Neuron (in vitro differentiated cells): ENCODE results near the gene SLC6A3.

Experiments
- H2AFZ ChIP-seq: one replicate; pipeline ENCODE4 v1.6.1; 2013; ENCODE audit warnings: low read depth, mild to moderate bottlenecking, inconsistent platforms, low read length, moderate library complexity
- H3K27me3 ChIP-seq: one replicate; pipeline ENCODE4 v1.6.1; 2013; ENCODE audit warnings: low read length; ENCODE audit not compliant: insufficient read depth
- H3K36me3 ChIP-seq: one replicate; pipeline ENCODE4 v1.6.1; 2013; ENCODE audit warnings: low read length; ENCODE audit not compliant: insufficient read depth
- H3K4me1 ChIP-seq: one replicate; pipeline ENCODE4 v1.6.1; 2013; ENCODE audit warnings: low read length; ENCODE audit not compliant: insufficient read depth
- H3K4me3 ChIP-seq: 2 replicates; pipeline ENCODE4 v1.5.1; 2013; ENCODE audit warnings: mild to moderate bottlenecking, low read length, moderate library complexity
- H3K9me3 ChIP-seq: one replicate; pipeline ENCODE4 v1.6.1; 2013; ENCODE audit warnings: low read length

Gene SLC6A3

DNA sequence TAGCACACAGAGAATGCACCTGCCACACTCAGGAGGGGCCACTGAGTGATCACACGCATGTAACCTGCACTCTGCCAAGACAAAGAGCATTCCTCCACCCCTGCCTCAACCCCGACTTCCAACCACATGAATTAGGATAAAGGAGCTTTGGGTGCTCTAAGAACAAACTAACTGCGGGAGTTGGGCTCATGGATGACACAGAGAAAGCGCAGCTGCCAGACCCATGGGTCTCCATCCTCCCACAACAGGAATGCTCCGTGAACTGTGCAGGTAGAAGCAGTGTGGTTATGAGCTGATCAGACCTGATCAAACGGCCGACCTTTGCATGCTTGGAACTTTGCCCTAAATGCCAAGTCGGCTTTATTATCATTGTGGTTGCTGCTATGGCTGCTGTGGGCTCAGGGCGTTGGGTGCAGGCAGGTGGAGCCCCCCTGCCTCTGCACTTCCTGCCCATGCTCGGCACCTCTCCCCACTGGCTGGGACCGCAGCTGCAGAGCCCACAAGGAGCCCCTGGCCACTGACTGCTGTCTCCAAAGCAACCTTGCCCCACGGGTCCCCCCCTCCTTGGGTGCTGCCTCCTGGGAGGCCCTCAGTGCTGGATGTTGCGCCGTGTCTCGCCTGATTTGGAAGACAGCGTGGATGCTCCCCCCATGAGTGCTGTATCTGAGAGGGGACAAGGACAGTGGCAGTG, 2.6 kb upstream of the SLC6A3 start:
- no peak overlapping the region for H3K4me3 ChIP-seq
- no peaks in the 10 kb centered on the region for H3K36me3 ChIP-seq
- H3K9me3 ChIP-seq: no peaks in the 10 kb centered on the region
- peaks cover 68% of the 10 kb centered on the region for H3K27me3 ChIP-seq
- peaks cover 2% of the 10 kb centered on the region for H3K4me1 ChIP-seq
- no peak overlapping the region for H2AFZ ChIP-seq

GRCh38 chr5:1446602-1447343, 1.5 kb upstream of the SLC6A3 start:
- no peak overlapping the region for H2AFZ ChIP-seq
- H3K36me3 ChIP-seq: no peaks in the 10 kb centered on the region
- no peak overlapping the region for H3K4me3 ChIP-seq
- H3K4me1 ChIP-seq: peaks cover 2% of the 10 kb centered on the region
- H3K27me3 ChIP-seq: peaks cover 75% of the 10 kb centered on the region
- H3K9me3 ChIP-seq: no peaks in the 10 kb centered on the region

DNA sequence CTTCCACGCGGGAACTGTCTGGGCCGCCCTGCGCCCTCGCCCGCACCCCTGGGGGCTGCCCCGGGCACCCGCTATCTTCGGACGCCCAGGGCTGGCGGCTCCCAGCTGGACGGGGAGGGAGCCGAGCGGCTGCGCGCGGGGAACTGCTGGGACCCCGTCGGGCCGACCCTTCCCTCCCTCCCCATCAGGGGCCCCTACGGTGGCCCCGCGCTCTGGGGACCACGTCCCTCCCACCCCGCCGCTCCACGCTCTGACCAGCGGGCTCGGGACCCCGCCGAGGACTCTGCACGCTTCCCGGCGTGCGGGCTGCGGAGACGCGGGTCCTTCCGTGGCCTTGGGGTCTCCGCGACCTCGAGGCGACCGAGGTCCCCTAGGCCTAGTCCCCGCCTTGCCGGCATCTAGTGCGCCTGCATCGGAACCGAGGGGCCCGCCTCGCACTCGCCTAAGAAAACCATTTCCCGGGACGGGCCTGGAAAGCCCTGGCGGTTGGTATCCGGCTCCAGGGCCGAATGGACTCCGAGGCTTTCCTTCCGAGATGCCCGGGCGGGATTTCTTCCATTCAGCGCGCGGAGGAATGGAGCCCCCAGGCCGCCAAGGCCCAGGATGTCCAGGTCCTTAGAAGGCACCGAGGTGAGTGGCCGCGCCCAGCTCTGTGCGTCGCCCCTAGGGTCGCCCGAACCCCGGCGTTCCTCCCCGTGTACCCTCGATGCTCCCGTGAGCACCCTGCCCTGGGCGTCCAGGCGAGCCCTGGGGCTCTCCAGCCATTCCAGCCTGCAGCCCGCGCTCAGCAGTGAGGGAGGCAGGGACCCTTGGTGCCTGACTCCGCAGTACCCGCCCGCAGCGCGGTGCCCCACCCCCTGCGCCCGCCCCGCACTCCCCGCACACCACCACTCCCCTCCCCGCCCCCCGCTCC, 705 bp upstream of the SLC6A3 start:
- no peaks in the 10 kb centered on the region for H3K36me3 ChIP-seq
- no peaks in the 10 kb centered on the region for H3K9me3 ChIP-seq
- peaks cover 78% of the 10 kb centered on the region for H3K27me3 ChIP-seq
- H2AFZ ChIP-seq: no peak overlapping the region
- peaks cover 2% of the 10 kb centered on the region for H3K4me1 ChIP-seq
- H3K4me3 ChIP-seq: no peak overlapping the region

GRCh38 chr5:1444361-1445189, 665 bp downstream of the SLC6A3 start:
- Histone ChIP-seq H3K4me3 (no peak overlapping the region), H3K9me3 (no peaks in the 10 kb centered on the region)

DNA sequence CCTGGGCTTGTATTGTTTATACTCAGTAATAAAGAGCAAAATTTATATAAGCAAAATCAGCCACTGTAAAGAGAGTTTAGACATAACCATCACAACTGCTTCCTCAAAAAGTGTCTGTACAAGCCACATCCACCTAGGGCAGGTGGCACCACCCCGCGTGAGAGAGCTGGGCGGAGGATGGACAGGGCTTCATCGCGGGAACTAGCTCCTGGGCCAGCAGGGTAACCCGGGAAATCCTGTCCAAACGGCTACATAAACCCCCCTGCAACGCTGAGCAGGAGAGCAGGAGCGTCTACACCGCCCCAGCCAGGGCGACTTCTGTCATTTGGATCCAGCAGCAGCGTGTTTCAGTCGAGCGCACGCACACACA, 1.3 kb downstream of the SLC6A3 start:
- no peak overlapping the region for H3K4me3 ChIP-seq
- H2AFZ ChIP-seq: no peak overlapping the region
- no peaks in the 10 kb centered on the region for H3K36me3 ChIP-seq
- H3K9me3 ChIP-seq: no peaks in the 10 kb centered on the region
- H3K27me3 ChIP-seq: peaks cover 70% of the 10 kb centered on the region
- H3K4me1 ChIP-seq: peaks cover 2% of the 10 kb centered on the region

More at GRCh38 chr5:1444361-1445189, 665 bp downstream of the SLC6A3 start:
- Histone ChIP-seq H3K4me1 (peaks cover 2% of the 10 kb centered on the region), H2AFZ (no peak overlapping the region), H3K36me3 (no peaks in the 10 kb centered on the region), H3K27me3 (peaks cover 76% of the 10 kb centered on the region)

DNA sequence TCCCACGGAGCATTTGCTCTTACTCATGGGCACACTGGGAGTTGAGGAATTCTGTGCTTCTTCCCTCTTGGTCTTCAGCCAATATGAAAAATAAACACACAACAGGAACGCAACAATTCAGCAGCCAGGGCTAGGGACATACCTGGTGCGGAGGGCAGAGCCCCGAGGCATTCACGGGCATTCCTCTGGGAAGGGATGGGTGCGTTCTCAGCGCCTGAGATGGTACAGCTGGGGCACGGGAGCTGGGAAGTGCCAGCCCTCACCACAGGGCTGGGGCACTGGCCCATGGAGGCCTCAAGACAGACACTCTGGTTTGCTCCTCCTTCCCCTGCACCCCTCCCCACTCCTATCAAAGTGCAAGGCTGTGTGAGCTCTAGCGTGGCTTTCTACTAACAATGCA, 2.1 kb downstream of the SLC6A3 start:
- Histone ChIP-seq H3K9me3 (no peaks in the 10 kb centered on the region), H2AFZ (no peak overlapping the region), H3K36me3 (no peaks in the 10 kb centered on the region), H3K4me3 (no peak overlapping the region), H3K4me1 (peaks cover 2% of the 10 kb centered on the region), H3K27me3 (peaks cover 64% of the 10 kb centered on the region)

DNA sequence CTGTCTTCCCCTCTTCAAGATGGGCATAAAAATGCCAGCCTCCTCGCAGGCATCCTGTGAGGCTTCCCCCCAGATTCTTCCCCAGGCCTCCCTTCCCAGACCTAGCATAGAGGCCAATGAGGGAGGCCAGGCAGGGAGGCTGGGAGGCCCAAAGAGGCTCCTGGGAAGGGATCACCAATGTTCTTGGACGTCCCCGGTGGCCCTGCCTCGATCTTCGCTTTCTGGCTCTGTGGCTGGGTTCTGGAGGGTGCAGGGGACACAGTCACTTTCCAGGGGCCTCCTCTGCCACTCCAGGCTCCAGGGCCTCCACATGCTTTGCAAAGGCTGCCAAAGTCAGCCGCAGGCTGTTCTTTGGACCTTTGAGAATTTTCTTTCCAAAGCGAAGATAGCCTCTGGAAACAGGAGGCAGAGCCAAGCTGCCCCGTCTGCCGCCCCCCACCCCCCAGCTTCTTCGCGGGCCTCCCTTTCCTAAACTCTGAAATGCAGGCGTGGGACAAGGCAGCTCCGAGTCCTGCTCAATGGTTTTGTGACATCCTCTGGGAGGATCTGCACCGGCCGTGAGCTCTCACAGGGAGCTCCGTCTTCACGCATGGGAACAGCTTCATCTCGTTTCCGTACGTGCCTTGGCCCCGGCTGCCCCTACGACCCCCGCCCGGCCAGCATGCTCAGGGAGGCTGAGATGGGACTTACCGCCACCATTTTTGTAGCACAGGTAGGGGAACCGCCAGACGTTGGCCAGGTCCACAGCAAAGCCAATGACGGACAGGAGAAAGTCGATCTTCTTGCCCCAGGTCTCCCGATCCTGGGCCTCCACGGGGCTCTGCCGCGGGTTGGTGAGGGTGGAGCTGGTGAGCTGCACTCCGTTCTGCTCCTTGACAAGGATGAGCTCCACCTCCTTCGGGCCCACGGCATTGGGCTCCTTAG, 2.8 kb downstream of the SLC6A3 start:
- Histone ChIP-seq H3K9me3 (no peaks in the 10 kb centered on the region), H3K27me3 (peaks cover 59% of the 10 kb centered on the region), H3K36me3 (no peaks in the 10 kb centered on the region)

GRCh38 chr5:1441166-1441865, 3.9 kb downstream of the SLC6A3 start:
- no peaks in the 10 kb centered on the region for H3K9me3 ChIP-seq
- no peak overlapping the region for H2AFZ ChIP-seq
- H3K36me3 ChIP-seq: no peaks in the 10 kb centered on the region
- peaks cover 2% of the 10 kb centered on the region for H3K4me1 ChIP-seq
- H3K27me3 ChIP-seq: peaks cover 51% of the 10 kb centered on the region
- H3K4me3 ChIP-seq: no peak overlapping the region

More for the DNA sequence above, 2.8 kb downstream of the SLC6A3 start:
- Histone ChIP-seq H3K4me3 (no peak overlapping the region), H2AFZ (no peak overlapping the region), H3K4me1 (peaks cover 2% of the 10 kb centered on the region)

DNA sequence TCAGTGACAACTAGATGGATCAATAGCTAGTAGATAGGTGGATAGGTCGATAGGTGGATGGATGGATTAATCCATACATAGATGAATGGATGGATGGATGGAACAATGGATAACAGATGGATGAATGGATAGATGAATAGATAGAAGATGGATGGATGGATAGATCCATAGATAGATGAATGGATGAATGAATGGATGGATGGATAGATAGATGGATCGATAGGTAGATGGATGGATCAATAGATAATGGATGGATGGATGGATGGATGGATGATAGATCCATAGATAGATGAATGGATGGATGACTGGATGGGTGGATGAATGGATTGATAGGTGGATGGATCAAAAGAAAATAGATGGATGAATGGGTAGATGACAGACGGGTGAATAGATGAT, 5.1 kb downstream of the SLC6A3 start:
- no peaks in the 10 kb centered on the region for H3K9me3 ChIP-seq
- H3K36me3 ChIP-seq: no peaks in the 10 kb centered on the region
- no peak overlapping the region for H3K4me3 ChIP-seq
- peaks cover 44% of the 10 kb centered on the region for H3K27me3 ChIP-seq
- peaks cover 2% of the 10 kb centered on the region for H3K4me1 ChIP-seq
- no peak overlapping the region for H2AFZ ChIP-seq

- Histone ChIP-seq H3K4me1 (no peaks in the 10 kb centered on the region), H3K4me3 (no peak overlapping the region), H3K27me3 (peaks cover 39% of the 10 kb centered on the region), H3K9me3 (no peaks in the 10 kb centered on the region), H3K36me3 (no peaks in the 10 kb centered on the region), H2AFZ (no peak overlapping the region)
Measured at GRCh38 chr5:1439388-1440097, 5.7 kb downstream of the SLC6A3 start.

- no peak overlapping the region for H3K4me3 ChIP-seq
- no peaks in the 10 kb centered on the region for H3K9me3 ChIP-seq
- no peaks in the 10 kb centered on the region for H3K36me3 ChIP-seq
- H3K4me1 ChIP-seq: no peaks in the 10 kb centered on the region
- peaks cover 32% of the 10 kb centered on the region for H3K27me3 ChIP-seq
- H2AFZ ChIP-seq: no peak overlapping the region
Measured at GRCh38 chr5:1438871-1439270, 6.4 kb downstream of the SLC6A3 start.
